Skeletal muscle tissue (tissue), 4 donors: ENCODE measurements around the gene HBG1. TPM values are rescaled to one million over a fixed set of nuclear protein-coding genes. Genes with fewer than 3 reads are reported as not detected.

ENCODE experiments used
- H3K27ac ChIP-seq: one replicate; pipeline ENCODE4 v1.7.0; 2013; ENCODE audit warnings: mild to moderate bottlenecking, low read depth, low read length, inconsistent platforms
- H3K27me3 ChIP-seq, 3 donors: one replicate each; pipeline ENCODE4 v1.7.0; 2013; ENCODE audit warnings: low read length in 3 of 3; ENCODE audit not compliant: control insufficient read depth in 3 of 3, insufficient read depth in 3 of 3
- H3K36me3 ChIP-seq, 3 donors: one replicate each; pipeline ENCODE4 v1.7.0; 2013; ENCODE audit warnings: low read length in 3 of 3; ENCODE audit not compliant: control insufficient read depth in 3 of 3, insufficient read depth in 3 of 3
- H3K4me1 ChIP-seq, 3 donors: one replicate each; pipeline ENCODE4 v1.7.0; 2013; ENCODE audit warnings: low read length in 3 of 3, mild to moderate bottlenecking in 3 of 3; ENCODE audit not compliant: control insufficient read depth in 3 of 3, insufficient read depth in 3 of 3
- H3K4me3 ChIP-seq, 3 donors: one replicate each; pipeline ENCODE4 v1.7.0; 2013; ENCODE audit warnings: low read length in 3 of 3
- H3K9ac ChIP-seq, 3 donors: one replicate each; pipeline ENCODE4 v1.7.0; 2013; ENCODE audit warnings: low read length in 3 of 3, mild to moderate bottlenecking in 3 of 3, moderate library complexity in 2 of 3, low read depth in 1 of 3
- H3K9me3 ChIP-seq, 3 donors: one replicate each; pipeline ENCODE4 v1.7.0; 2013; ENCODE audit warnings: low read length in 3 of 3; ENCODE audit not compliant: control insufficient read depth in 3 of 3
- total RNA-seq: library from RNA; depleted of rRNA; stranded (reverse); fragments of >200 nt; gene quantifications from one replicate; pipeline ENCODE4 v1.2.3, GENCODE V29; 2014
- donor health status: Osteomylitis.

Gene HBG1
- total RNA-seq, 1 donor from 2014 or later, result 24.5 TPM

DNA sequence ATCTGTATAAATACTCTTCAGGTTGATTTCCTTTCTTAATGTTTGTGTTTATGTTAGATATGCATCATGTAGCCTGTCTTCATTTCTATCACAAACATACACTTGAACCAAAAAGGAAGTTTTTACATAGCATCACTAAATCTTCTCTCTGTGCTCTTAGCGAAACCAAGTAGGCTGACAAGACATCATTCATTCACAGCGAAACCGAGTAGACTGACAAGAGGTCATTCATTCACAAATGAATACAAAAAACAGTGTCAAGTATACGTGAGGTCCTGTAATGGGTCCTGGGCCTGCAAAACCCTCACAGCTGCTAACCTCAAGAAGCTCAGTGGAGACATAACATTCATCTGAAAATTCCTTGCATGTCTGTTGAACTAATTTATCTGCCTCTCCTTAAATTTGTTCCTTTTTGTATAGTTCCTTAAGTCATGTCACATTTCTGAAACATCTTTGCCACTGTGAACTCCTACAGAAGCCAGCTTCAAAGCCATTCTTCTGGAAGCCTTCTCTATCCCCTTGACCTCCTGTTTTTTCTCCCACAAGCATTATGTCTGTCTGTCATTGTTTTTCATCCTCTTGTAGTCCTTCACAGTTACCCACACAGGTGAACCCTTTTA lies 29.9 kb upstream of the HBG1 start:
- Histone ChIP-seq H3K27ac (no peak overlapping the region), H3K4me3 (no peak overlapping the region), H3K9ac (no peak overlapping the region), H3K9me3 (no peaks in the 10 kb centered on the region), H3K4me1 (no peaks in the 10 kb centered on the region), H3K36me3 (no peaks in the 10 kb centered on the region), H3K27me3 (no peaks in the 10 kb centered on the region)

GRCh38 chr11:5277807-5278382 lies 28.2 kb upstream of the HBG1 start:
- H3K27ac ChIP-seq, result no peak overlapping the region
- H3K4me1 ChIP-seq, result no peaks in the 10 kb centered on the region
- H3K27me3 ChIP-seq, result no peaks in the 10 kb centered on the region
- no peaks in the 10 kb centered on the region for H3K36me3 ChIP-seq
- H3K9me3 ChIP-seq, result no peaks in the 10 kb centered on the region
- no peak overlapping the region for H3K9ac ChIP-seq
- H3K4me3 ChIP-seq, result no peak overlapping the region

GRCh38 chr11:5276697-5277096 lies 27.0 kb upstream of the HBG1 start:
- Histone ChIP-seq H3K9me3 (no peaks in the 10 kb centered on the region), H3K27ac (no peak overlapping the region), H3K36me3 (no peaks in the 10 kb centered on the region)

DNA sequence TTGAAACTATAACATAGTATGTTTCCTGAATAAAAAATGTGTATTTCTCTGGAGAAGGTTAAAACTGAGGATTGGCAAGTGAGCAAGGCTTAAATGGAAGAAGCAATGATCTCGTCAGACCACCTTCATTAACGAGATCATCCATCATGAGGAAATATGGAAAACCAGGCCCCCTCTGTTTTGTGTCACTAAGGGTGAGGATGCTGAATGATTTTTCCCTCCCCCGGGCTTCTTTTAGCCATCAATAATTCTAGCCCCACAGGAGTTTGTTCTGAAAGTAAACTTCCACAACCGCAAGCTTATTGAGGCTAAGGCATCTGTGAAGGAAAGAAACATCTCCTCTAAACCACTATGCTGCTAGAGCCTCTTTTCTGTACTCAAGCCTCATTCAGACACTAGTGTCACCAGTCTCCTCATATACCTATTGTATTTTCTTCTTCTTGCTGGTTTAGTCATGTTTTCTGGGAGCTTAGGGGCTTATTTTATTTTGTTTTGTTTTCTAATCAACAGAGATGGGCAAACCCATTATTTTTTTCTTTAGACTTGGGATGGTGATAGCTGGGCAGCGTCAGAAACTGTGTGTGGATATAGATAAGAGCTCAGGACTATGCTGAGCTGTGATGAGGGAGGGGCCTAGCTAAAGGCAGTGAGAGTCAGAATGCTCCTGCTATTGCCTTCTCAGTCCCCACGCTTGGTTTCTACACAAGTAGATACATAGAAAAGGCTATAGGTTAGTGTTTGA lies 25.9 kb upstream of the HBG1 start:
- H3K9me3 ChIP-seq, result no peaks in the 10 kb centered on the region
- H3K36me3 ChIP-seq, result no peaks in the 10 kb centered on the region
- no peaks in the 10 kb centered on the region for H3K27me3 ChIP-seq
- no peaks in the 10 kb centered on the region for H3K4me1 ChIP-seq
- H3K4me3 ChIP-seq, result no peak overlapping the region
- no peak overlapping the region for H3K9ac ChIP-seq
- H3K27ac ChIP-seq, result no peak overlapping the region

More at GRCh38 chr11:5276697-5277096, 27.0 kb upstream of the HBG1 start:
- Histone ChIP-seq H3K27me3 (no peaks in the 10 kb centered on the region), H3K4me3 (no peak overlapping the region), H3K4me1 (no peaks in the 10 kb centered on the region), H3K9ac (no peak overlapping the region)

DNA sequence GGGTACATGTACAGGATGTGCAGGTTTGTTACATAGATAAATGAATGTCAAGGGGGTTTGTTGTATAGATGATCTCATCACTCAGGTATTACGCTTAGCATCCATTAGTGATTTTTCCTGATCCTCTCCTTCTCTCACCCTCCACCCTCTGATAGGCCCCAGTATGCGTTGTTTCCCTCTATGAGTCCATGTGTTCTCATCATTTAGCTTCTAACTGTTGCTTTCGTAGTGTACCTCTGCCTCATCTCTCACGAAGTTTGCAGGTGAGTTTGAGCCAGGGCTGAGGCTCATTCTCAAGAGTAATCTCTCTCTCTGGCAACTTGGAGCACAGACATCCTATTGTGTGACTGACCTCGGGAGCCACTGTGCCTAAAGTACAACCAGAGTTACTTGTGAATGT lies 24.7 kb upstream of the HBG1 start:
- Histone ChIP-seq H3K36me3 (no peaks in the 10 kb centered on the region), H3K4me1 (no peaks in the 10 kb centered on the region), H3K4me3 (no peak overlapping the region), H3K9me3 (no peaks in the 10 kb centered on the region), H3K27me3 (no peaks in the 10 kb centered on the region), H3K9ac (no peak overlapping the region), H3K27ac (no peak overlapping the region)

GRCh38 chr11:5272395-5273017 lies 22.8 kb upstream of the HBG1 start:
- Histone ChIP-seq H3K36me3 (no peaks in the 10 kb centered on the region), H3K27me3 (no peaks in the 10 kb centered on the region), H3K4me3 (no peak overlapping the region), H3K9ac (no peak overlapping the region), H3K27ac (no peak overlapping the region), H3K9me3 (no peaks in the 10 kb centered on the region), H3K4me1 (no peaks in the 10 kb centered on the region)

GRCh38 chr11:5269715-5270147 lies 20.1 kb upstream of the HBG1 start, which contains the start of gene HBE1:
HBE1 (minus strand) TSS chr11:5269945; CDS start chr11:5269890, 55 bp downstream.
- Histone ChIP-seq H3K9ac (no peak within 1 kb of the TSS), H3K36me3 (no peaks in the 10 kb centered on the region), H3K4me3 (no peak within 1 kb of the TSS), H3K4me1 (no peaks in the 10 kb centered on the region), H3K27me3 (no peaks in the 10 kb centered on the region), H3K9me3 (no peaks in the 10 kb centered on the region), H3K27ac (no peak within 1 kb of the TSS)

DNA sequence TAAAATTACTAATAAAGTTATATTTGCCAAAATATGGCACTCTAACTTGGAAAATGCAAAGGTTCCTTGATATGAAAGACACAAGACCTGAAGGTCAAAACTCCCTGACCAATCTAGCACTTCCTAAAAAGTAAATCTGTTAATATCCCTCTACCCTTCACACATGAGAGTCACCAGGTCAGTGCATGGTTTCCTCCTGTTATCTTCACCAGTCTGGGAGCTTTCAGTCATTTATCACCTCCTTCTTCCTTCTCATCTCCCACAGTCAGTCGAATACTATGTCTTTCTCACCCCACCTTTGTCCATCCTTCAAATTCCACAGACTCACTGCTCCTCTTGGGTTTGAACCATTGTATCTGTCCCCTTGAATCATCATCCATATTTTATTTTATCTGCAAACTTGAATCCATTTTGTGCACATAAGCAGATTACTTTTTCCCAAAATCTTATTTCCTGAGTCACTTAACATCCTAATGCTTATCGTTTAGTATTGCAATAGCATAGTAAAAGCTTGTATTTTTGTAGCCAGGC lies 17.4 kb upstream of the HBG1 start:
- H3K9ac ChIP-seq, result no peak overlapping the region
- no peaks in the 10 kb centered on the region for H3K27me3 ChIP-seq
- H3K27ac ChIP-seq, result no peak overlapping the region
- no peak overlapping the region for H3K4me3 ChIP-seq
- H3K9me3 ChIP-seq, result no peaks in the 10 kb centered on the region
- H3K36me3 ChIP-seq, result no peaks in the 10 kb centered on the region
- no peaks in the 10 kb centered on the region for H3K4me1 ChIP-seq

GRCh38 chr11:5266609-5267008 lies 17.0 kb upstream of the HBG1 start:
- H3K36me3 ChIP-seq, result no peaks in the 10 kb centered on the region
- no peak overlapping the region for H3K27ac ChIP-seq
- H3K4me1 ChIP-seq, result no peaks in the 10 kb centered on the region
- no peaks in the 10 kb centered on the region for H3K27me3 ChIP-seq
- no peak overlapping the region for H3K9ac ChIP-seq
- no peak overlapping the region for H3K4me3 ChIP-seq
- H3K9me3 ChIP-seq, result no peaks in the 10 kb centered on the region

DNA sequence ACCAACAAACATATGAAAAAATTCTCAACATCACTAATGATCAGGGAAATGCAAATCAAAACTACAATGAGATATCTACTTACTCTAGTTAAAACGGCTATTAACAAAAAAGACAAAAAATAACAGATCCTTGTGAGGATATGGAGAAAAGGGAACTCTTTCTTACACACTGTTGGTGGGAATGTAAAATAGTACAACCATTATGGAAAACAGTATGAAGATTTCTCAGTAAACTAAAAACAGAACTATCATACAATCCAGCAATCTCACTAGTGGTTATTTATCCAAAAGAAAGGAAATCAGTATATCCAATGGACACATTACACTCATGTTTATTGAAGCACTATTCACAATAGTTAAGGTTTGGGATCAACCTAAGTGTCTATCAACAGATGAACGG lies 16.2 kb upstream of the HBG1 start:
- H3K9me3 ChIP-seq, result no peaks in the 10 kb centered on the region
- H3K36me3 ChIP-seq, result no peaks in the 10 kb centered on the region
- H3K9ac ChIP-seq, result no peak overlapping the region
- no peak overlapping the region for H3K27ac ChIP-seq
- no peaks in the 10 kb centered on the region for H3K27me3 ChIP-seq
- no peak overlapping the region for H3K4me3 ChIP-seq
- no peaks in the 10 kb centered on the region for H3K4me1 ChIP-seq
